ENCODE data around the gene FAM114A2. TPM values are rescaled to one million over a fixed set of nuclear protein-coding genes. Genes with fewer than 3 reads are reported as not detected.

FAM114A2 gene
- total and polyA plus RNA-seq, 4 donors = 5.4 to 18.3 (median 11.6) TPM

DNA sequence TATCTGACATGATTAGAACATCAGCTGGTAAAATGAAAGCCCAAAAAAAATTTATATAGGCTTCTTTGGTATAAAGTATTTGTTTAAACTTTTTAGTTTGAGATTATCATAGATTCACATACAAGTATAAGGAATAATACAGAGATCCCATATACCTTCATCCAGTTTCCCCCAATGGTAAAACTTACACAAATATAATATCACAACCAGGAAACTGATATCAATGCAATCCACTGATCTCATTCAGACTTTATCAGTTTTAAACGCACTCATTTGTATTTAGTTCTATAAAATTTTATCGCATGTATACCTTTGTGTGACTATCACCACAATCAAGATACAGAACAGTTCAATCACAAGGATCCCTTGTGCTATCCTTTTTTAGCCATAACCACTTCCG, 3.8 kb downstream of the FAM114A2 start:
- Histone ChIP-seq H3K27ac (ENCODE audit: low read depth in 1 of 2, low read length in 2 of 2) (no peak overlapping the region), H3K4me3 (ENCODE audit: low read depth in 1 of 3, low read length in 3 of 3) (no peak overlapping the region), H3K4me1 (ENCODE audit: control insufficient read depth in 4 of 4, insufficient read depth in 4 of 4, low read length in 3 of 4) (peaks cover 2 to 16% (median 9%) of the 10 kb centered on the region in 4 donors), H3K36me3 (ENCODE audit: control insufficient read depth in 4 of 4, insufficient read depth in 3 of 4, low read depth in 1 of 4, low read length in 3 of 4) (no peaks in the 10 kb centered on the region), H3K27me3 (ENCODE audit: control insufficient read depth in 4 of 4, insufficient read depth in 4 of 4, low read length in 3 of 4) (no peaks in the 10 kb centered on the region), H3K9ac (ENCODE audit: low read depth in 1 of 2, low read length in 2 of 2) (no peak overlapping the region), H3K9me3 (ENCODE audit: control insufficient read depth in 4 of 4, low read length in 3 of 4) (no peaks in the 10 kb centered on the region)
- DNase-seq (ENCODE audit: low spot score) = no peak
- WGBS = 94% methylated on average over 3 of the region's 3 CpGs
- TF ChIP-seq, protein P1, sequence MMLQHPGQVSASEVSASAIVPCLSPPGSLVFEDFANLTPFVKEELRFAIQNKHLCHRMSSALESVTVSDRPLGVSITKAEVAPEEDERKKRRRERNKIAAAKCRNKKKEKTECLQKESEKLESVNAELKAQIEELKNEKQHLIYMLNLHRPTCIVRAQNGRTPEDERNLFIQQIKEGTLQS (IDR thresholded peaks at IDR 0.05) = no peak
- TF ChIP-seq GABPA (IDR thresholded peaks at IDR 0.05 in 1 of 2, conservative IDR thresholded peaks at IDR 0.05 in 1 of 2) = no peak
- TF ChIP-seq, protein P2, sequence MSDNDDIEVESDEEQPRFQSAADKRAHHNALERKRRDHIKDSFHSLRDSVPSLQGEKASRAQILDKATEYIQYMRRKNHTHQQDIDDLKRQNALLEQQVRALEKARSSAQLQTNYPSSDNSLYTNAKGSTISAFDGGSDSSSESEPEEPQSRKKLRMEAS (IDR thresholded peaks at IDR 0.05) = no peak
- TF ChIP-seq, protein P3, sequence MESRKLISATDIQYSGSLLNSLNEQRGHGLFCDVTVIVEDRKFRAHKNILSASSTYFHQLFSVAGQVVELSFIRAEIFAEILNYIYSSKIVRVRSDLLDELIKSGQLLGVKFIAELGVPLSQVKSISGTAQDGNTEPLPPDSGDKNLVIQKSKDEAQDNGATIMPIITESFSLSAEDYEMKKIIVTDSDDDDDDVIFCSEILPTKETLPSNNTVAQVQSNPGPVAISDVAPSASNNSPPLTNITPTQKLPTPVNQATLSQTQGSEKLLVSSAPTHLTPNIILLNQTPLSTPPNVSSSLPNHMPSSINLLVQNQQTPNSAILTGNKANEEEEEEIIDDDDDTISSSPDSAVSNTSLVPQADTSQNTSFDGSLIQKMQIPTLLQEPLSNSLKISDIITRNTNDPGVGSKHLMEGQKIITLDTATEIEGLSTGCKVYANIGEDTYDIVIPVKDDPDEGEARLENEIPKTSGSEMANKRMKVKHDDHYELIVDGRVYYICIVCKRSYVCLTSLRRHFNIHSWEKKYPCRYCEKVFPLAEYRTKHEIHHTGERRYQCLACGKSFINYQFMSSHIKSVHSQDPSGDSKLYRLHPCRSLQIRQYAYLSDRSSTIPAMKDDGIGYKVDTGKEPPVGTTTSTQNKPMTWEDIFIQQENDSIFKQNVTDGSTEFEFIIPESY (IDR thresholded peaks at IDR 0.05) = no peak
- TF ChIP-seq NR2F2 (IDR thresholded peaks at IDR 0.05) = no peak
- no peak for TF ChIP-seq RAD21 (IDR thresholded peaks at IDR 0.05)
- TF ChIP-seq YY1 (IDR thresholded peaks at IDR 0.05) = no peak
- no peak for TF ChIP-seq EGR1 (IDR thresholded peaks at IDR 0.05; ENCODE audit: low read depth in 2 of 2)
- TF ChIP-seq RXRA (IDR thresholded peaks at IDR 0.05) = no peak
- no peak for TF ChIP-seq HNF4G (IDR thresholded peaks at IDR 0.05)
- TF ChIP-seq, protein P4, sequence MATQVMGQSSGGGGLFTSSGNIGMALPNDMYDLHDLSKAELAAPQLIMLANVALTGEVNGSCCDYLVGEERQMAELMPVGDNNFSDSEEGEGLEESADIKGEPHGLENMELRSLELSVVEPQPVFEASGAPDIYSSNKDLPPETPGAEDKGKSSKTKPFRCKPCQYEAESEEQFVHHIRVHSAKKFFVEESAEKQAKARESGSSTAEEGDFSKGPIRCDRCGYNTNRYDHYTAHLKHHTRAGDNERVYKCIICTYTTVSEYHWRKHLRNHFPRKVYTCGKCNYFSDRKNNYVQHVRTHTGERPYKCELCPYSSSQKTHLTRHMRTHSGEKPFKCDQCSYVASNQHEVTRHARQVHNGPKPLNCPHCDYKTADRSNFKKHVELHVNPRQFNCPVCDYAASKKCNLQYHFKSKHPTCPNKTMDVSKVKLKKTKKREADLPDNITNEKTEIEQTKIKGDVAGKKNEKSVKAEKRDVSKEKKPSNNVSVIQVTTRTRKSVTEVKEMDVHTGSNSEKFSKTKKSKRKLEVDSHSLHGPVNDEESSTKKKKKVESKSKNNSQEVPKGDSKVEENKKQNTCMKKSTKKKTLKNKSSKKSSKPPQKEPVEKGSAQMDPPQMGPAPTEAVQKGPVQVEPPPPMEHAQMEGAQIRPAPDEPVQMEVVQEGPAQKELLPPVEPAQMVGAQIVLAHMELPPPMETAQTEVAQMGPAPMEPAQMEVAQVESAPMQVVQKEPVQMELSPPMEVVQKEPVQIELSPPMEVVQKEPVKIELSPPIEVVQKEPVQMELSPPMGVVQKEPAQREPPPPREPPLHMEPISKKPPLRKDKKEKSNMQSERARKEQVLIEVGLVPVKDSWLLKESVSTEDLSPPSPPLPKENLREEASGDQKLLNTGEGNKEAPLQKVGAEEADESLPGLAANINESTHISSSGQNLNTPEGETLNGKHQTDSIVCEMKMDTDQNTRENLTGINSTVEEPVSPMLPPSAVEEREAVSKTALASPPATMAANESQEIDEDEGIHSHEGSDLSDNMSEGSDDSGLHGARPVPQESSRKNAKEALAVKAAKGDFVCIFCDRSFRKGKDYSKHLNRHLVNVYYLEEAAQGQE (IDR thresholded peaks at IDR 0.05) = no peak
- no peak for TF ChIP-seq JUND (IDR thresholded peaks at IDR 0.05)
- TF ChIP-seq HNF4A (conservative IDR thresholded peaks at IDR 0.05) = no peak

DNA sequence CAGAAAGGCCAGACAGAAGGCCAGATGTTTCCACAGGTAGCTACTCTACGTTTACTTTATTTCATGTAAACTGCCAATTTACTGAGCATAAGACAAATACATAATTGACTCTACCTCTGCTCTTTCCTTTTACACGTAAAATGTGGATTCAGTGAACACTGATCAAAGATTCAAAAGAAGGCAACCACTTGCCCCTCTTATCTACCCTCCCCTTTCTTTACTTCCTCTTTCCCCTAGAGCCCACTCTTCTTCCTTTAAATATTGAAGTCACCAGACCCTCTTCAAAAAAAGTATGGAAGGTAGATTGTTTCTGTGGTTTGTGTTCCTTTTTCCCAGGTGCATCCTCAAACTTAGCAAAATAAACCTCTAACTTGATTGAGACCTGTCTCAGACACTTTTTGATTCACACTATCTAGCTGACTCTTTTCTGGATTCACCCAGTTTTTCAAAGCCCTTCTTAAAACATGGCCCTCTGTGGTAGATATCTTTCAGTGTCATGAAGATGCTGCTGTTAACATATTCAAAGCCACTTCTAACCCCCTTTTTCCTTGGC, 6.7 kb downstream of the FAM114A2 start:
- H3K9me3 ChIP-seq (ENCODE audit: control insufficient read depth in 4 of 4, low read length in 3 of 4) = no peaks in the 10 kb centered on the region
- H3K27me3 ChIP-seq (ENCODE audit: control insufficient read depth in 4 of 4, insufficient read depth in 4 of 4, low read length in 3 of 4) = no peaks in the 10 kb centered on the region
- H3K4me1 ChIP-seq (ENCODE audit: control insufficient read depth in 4 of 4, insufficient read depth in 4 of 4, low read length in 3 of 4) = no peaks in the 10 kb centered on the region
- H3K27ac ChIP-seq (ENCODE audit: low read depth in 1 of 2, low read length in 2 of 2) = no peak overlapping the region
- TF ChIP-seq, protein P5, sequence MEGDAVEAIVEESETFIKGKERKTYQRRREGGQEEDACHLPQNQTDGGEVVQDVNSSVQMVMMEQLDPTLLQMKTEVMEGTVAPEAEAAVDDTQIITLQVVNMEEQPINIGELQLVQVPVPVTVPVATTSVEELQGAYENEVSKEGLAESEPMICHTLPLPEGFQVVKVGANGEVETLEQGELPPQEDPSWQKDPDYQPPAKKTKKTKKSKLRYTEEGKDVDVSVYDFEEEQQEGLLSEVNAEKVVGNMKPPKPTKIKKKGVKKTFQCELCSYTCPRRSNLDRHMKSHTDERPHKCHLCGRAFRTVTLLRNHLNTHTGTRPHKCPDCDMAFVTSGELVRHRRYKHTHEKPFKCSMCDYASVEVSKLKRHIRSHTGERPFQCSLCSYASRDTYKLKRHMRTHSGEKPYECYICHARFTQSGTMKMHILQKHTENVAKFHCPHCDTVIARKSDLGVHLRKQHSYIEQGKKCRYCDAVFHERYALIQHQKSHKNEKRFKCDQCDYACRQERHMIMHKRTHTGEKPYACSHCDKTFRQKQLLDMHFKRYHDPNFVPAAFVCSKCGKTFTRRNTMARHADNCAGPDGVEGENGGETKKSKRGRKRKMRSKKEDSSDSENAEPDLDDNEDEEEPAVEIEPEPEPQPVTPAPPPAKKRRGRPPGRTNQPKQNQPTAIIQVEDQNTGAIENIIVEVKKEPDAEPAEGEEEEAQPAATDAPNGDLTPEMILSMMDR (IDR thresholded peaks at IDR 0.05; ENCODE audit: low read depth, low read length, missing input control) = no peak
- TF ChIP-seq, protein P2 (IDR thresholded peaks at IDR 0.05) = no peak
- TF ChIP-seq FOXA1 (IDR thresholded peaks at IDR 0.05) (no peak), TAF1 (conservative IDR thresholded peaks at IDR 0.05) (no peak), HNF4G (IDR thresholded peaks at IDR 0.05) (no peak)
- no peak overlapping the region for H3K4me3 ChIP-seq (ENCODE audit: low read depth in 1 of 3, low read length in 3 of 3)
- no peak overlapping the region for H3K9ac ChIP-seq (ENCODE audit: low read depth in 1 of 2, low read length in 2 of 2)
- DNase-seq (ENCODE audit: low spot score) = no peak
- 87% methylated on average over 2 of the region's 2 CpGs for WGBS
- peaks cover 0 to 17% (median 13%) of the 10 kb centered on the region in 4 donors for H3K36me3 ChIP-seq (ENCODE audit: control insufficient read depth in 4 of 4, insufficient read depth in 3 of 4, low read depth in 1 of 4, low read length in 3 of 4)

Measured in liver (tissue), 9 donors.